Dermis blood vessel endothelial cell (primary cell): Measurements from ENCODE around the gene PRKG1. TPM values are rescaled to one million over a fixed set of nuclear protein-coding genes. Genes with fewer than 3 reads are reported as not detected.

Experiments
- DNase-seq: peaks from one replicate; pipeline ENCODE4 v3.0.0; 2010
- total RNA-seq: library from RNA; depleted of rRNA; stranded (reverse); fragments of >200 nt; gene quantifications from 2 replicates; pipeline ENCODE4 v1.2.3, GENCODE V29; 2014

The PRKG1 gene
- total RNA-seq: 1.3 and 4.1 TPM in 2 replicates

- peak; percentile 46 for DNase-seq
These were observed at the start of gene PRKG1 for GRCh38 chr10:51074238-51075028. Gene PRKG1, plus strand, starts transcription at chr10:51074487.

- DNase-seq: no peak
These were observed 45.9 kb upstream of the PRKG1 start for GRCh38 chr10:51028420-51028819.

GRCh38 chr10:51029172-51029641 is 45.1 kb upstream of the PRKG1 start:
- no peak for DNase-seq

GRCh38 chr10:51030480-51030879 is 43.8 kb upstream of the PRKG1 start:
- DNase-seq: no peak

- DNase-seq: no peak
These were observed 42.3 kb upstream of the PRKG1 start for GRCh38 chr10:51031950-51032349.

GRCh38 chr10:51034769-51035168 is 39.5 kb upstream of the PRKG1 start:
- DNase-seq: no peak

- DNase-seq: no peak
These were observed 38.9 kb upstream of the PRKG1 start for GRCh38 chr10:51035344-51035743.

- DNase-seq: no peak
These were observed 28.4 kb upstream of the PRKG1 start for GRCh38 chr10:51045871-51046270.

- no peak for DNase-seq
These were observed 27.6 kb upstream of the PRKG1 start for GRCh38 chr10:51046654-51047053.

GRCh38 chr10:51047857-51048256 is 26.4 kb upstream of the PRKG1 start:
- no peak for DNase-seq

GRCh38 chr10:51048792-51049191 is 25.5 kb upstream of the PRKG1 start:
- DNase-seq: no peak

- no peak for DNase-seq
These were observed 22.1 kb upstream of the PRKG1 start for GRCh38 chr10:51052163-51052562.

GRCh38 chr10:51057925-51058324 is 16.4 kb upstream of the PRKG1 start:
- no peak for DNase-seq

GRCh38 chr10:51063166-51063565 is 11.1 kb upstream of the PRKG1 start:
- DNase-seq: no peak

GRCh38 chr10:51063659-51064535 is 10.4 kb upstream of the PRKG1 start:
- DNase-seq: peak; percentile 61

GRCh38 chr10:51066231-51066630 is 8.1 kb upstream of the PRKG1 start:
- no peak for DNase-seq

- DNase-seq: no peak
These were observed 2.1 kb upstream of the PRKG1 start for GRCh38 chr10:51072210-51072609.

GRCh38 chr10:51072921-51073434 is 1.3 kb upstream of the PRKG1 start:
- no peak for DNase-seq

- no peak for DNase-seq
These were observed 642 bp upstream of the PRKG1 start for GRCh38 chr10:51073453-51074237.

- DNase-seq: no peak
These were observed 971 bp downstream of the PRKG1 start for GRCh38 chr10:51075043-51075872.

- no peak for DNase-seq
These were observed 1.6 kb downstream of the PRKG1 start for GRCh38 chr10:51075873-51076229.
